ENCODE measurements around the gene OSBPL7. TPM values are rescaled to one million over a fixed set of nuclear protein-coding genes. Genes with fewer than 3 reads are reported as not detected.
A peak's percentile ranks its signal among the peaks of the same experiment; 100 is the strongest.

Gene OSBPL7
- total RNA-seq, 1 donor from 2014 or later: 5.6 TPM

GRCh38 chr17:47829870-47830269 is 8.3 kb upstream of the OSBPL7 start:
- H3K4me1 ChIP-seq: peaks cover 31% of the 10 kb centered on the region
- TF ChIP-seq CTCF (IDR thresholded peaks at IDR 0.05) (no peak), POLR2AphosphoS5 (IDR thresholded peaks at IDR 0.05; ENCODE audit: insufficient read depth in 1 of 2, low read depth in 1 of 2) (peak in 1 of 2 donors; percentile 16), POLR2A (IDR thresholded peaks at IDR 0.05) (no peak)
- intact Hi-C loops (cut with DNase I): no loop called here
- no peaks in the 10 kb centered on the region for H3K9me3 ChIP-seq
- H3K36me3 ChIP-seq: peaks cover 0 to 30% of the 10 kb centered on the region in 2 donors
- H3K27ac ChIP-seq: no peak overlapping the region
- H3K27me3 ChIP-seq: no peaks in the 10 kb centered on the region
- no peak overlapping the region for H3K4me3 ChIP-seq
- no peak for DNase-seq (ENCODE audit: extremely low spot score in 2 of 2)

DNA sequence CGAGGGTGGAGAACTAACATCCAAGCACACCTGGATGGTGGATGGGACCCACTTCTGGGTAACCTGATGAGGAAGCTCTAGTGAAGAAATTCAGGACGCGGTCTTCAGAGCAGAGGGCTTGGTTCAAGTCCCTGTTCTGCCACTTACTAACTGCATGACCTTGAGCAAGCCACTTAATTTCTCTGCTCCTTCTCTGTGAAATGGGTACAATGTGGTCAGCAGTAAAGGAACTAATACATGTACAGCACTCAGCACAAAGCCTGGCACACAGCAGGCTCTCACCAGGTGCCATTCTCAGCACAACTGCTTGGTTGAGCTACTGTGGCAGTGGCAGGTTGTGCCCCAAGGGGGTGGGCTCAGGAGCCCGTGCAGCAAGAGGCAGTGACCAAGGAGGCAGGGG is 1.9 kb upstream of the OSBPL7 start:
- no peak for TF ChIP-seq POLR2A (IDR thresholded peaks at IDR 0.05)
- no peak for TF ChIP-seq CTCF (IDR thresholded peaks at IDR 0.05)
- no peak for TF ChIP-seq POLR2AphosphoS5 (IDR thresholded peaks at IDR 0.05; ENCODE audit: insufficient read depth in 1 of 2, low read depth in 1 of 2)
- H3K27ac ChIP-seq: no peak overlapping the region
- H3K36me3 ChIP-seq: peaks cover 0 to 54% of the 10 kb centered on the region in 2 donors
- H3K4me3 ChIP-seq: no peak overlapping the region
- peaks cover 26% of the 10 kb centered on the region for H3K4me1 ChIP-seq
- DNase-seq (ENCODE audit: extremely low spot score in 2 of 2): no peak
- intact Hi-C loops (cut with DNase I): no loop called here
- H3K27me3 ChIP-seq: no peaks in the 10 kb centered on the region
- H3K9me3 ChIP-seq: no peaks in the 10 kb centered on the region

- H3K36me3 ChIP-seq: peaks cover 0 to 53% of the 10 kb centered on the region in 2 donors
- H3K27ac ChIP-seq: no peak overlapping the region
- no peak for TF ChIP-seq POLR2AphosphoS5 (IDR thresholded peaks at IDR 0.05; ENCODE audit: insufficient read depth in 1 of 2, low read depth in 1 of 2)
- TF ChIP-seq CTCF (IDR thresholded peaks at IDR 0.05): no peak
- TF ChIP-seq POLR2A (IDR thresholded peaks at IDR 0.05): no peak
- no peaks in the 10 kb centered on the region for H3K9me3 ChIP-seq
- no peak for DNase-seq (ENCODE audit: extremely low spot score in 2 of 2)
- intact Hi-C loops (cut with DNase I): no loop called here
- no peaks in the 10 kb centered on the region for H3K27me3 ChIP-seq
- H3K4me3 ChIP-seq: no peak overlapping the region
- H3K4me1 ChIP-seq: peaks cover 26% of the 10 kb centered on the region
Observed at GRCh38 chr17:47822785-47823184, 1.2 kb upstream of the OSBPL7 start.

DNA sequence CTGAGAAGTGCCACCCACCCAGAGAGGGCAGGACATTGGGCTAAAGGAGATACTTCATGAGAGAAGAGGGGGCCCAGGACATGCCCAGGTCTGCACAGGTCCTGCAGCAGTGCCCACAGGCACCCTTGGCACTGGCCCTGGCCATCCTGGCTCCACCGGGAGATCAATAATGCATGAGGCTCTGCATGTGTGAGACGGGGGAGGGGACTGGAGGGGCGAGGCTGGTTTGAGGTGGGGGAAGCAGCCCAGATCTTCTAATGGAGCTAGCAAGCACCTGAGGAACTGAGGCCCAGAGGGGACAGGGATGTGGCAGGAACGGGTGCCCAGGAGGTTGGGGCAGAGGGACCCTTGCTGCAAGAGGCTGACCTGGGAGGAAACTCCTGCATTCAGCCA is 567 bp downstream of the OSBPL7 start:
- no peaks in the 10 kb centered on the region for H3K27me3 ChIP-seq
- H3K36me3 ChIP-seq: peaks cover 0 to 49% of the 10 kb centered on the region in 2 donors
- no peaks in the 10 kb centered on the region for H3K9me3 ChIP-seq
- TF ChIP-seq POLR2AphosphoS5 (IDR thresholded peaks at IDR 0.05; ENCODE audit: insufficient read depth in 1 of 2, low read depth in 1 of 2) (no peak), CTCF (IDR thresholded peaks at IDR 0.05) (no peak)
- peaks cover 26% of the 10 kb centered on the region for H3K4me1 ChIP-seq
- no peak for DNase-seq (ENCODE audit: extremely low spot score in 2 of 2)
- H3K4me3 ChIP-seq: peak overlapping the region; percentile 59 to 69
- peak overlapping the region; percentile 48 for H3K27ac ChIP-seq
- intact Hi-C loops (cut with DNase I): no loop called here

DNA sequence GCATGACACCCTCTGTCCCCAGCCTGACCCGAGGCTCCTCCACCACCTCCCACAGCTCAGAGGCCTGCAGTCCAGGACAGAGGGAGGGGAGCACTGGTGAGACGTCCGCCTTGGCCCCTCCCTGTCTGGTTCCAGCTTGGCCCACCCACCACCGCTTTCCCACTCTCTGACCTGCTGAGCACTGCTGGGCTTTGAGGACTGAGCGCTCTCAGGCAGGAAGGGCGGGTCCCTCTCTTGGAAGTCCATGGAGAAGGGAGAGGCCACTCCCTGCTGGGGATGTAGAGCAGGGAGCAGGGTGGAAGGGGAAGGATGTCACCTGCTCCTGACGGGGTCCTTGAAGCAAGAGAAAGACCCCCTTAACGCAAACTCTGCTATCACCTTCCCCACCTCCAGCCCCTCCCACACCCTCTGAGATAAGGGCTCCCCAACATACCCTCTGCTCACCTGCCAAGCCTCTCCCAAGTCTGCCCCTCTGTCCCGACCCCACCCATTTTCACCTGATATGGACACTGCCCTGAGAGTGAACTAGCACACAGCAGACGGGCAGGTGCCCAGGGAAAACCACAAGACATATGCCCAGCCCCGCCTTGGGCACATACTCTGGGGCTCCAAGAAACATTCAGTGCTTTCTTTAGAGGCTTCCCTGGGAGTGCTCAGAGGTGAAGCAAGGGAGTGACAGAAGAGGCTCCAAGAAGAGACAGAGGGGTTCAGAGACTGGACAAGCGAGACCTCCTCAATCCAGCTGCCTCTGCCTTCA is 1.4 kb downstream of the OSBPL7 start:
- no peak for DNase-seq (ENCODE audit: extremely low spot score in 2 of 2)
- H3K36me3 ChIP-seq: peaks cover 0 to 50% of the 10 kb centered on the region in 2 donors
- H3K4me1 ChIP-seq: peaks cover 26% of the 10 kb centered on the region
- peak overlapping the region; percentile 59 to 69 for H3K4me3 ChIP-seq
- TF ChIP-seq CTCF (IDR thresholded peaks at IDR 0.05) (no peak), POLR2A (IDR thresholded peaks at IDR 0.05) (no peak), POLR2AphosphoS5 (IDR thresholded peaks at IDR 0.05; ENCODE audit: insufficient read depth in 1 of 2, low read depth in 1 of 2) (no peak)
- intact Hi-C loops (cut with DNase I): no loop called here
- H3K27ac ChIP-seq: no peak overlapping the region
- no peaks in the 10 kb centered on the region for H3K27me3 ChIP-seq
- no peaks in the 10 kb centered on the region for H3K9me3 ChIP-seq
